C4-2B (cell line): Measurements from ENCODE around the gene SIRT7.

ENCODE experiments used
- CTCF ChIP-seq: fragments of 450-650 bp; conservative IDR thresholded peaks from 2 replicates; pipeline ENCODE4 v1.5.1; 2017; ENCODE audit warnings: mild to moderate bottlenecking
- ZFX ChIP-seq: fragments of 450-650 bp; IDR thresholded peaks from 2 replicates; pipeline ENCODE4 v1.6.1; 2017

GRCh38 chr17:81895400-81895799 lies 22.6 kb downstream of the SIRT7 start:
- TF ChIP-seq CTCF = no peak
- no peak for TF ChIP-seq ZFX
